Tibial artery (tissue), 4 donors: Measurements from ENCODE around the gene CDH4.
"Not testable (repeated sequence)": the region's sequence is repeated elsewhere in the genome, so short reads cannot be mapped to it uniquely, and the experiment has no call there.

Experiments
- DNase-seq, 2 donors: peaks; one replicate each; pipeline ENCODE4 v3.0.0-alpha.2; 2019
- H3K27ac ChIP-seq, 2 donors: fragments of 200-600 bp; sonication (generic) in 1 of 2; 1 replicate in 1 of 2; 2 replicates in 1 of 2; pipeline ENCODE4 v1.5.1; 2018 to 2019; ENCODE audit warnings: mild to moderate bottlenecking in 1 of 2
- H3K27me3 ChIP-seq, 2 donors: fragments of 200-600 bp; sonication (generic) in 1 of 2; one replicate each; pipeline versions ENCODE4 v1.5.1 to v1.6.0; 2016 to 2019
- H3K36me3 ChIP-seq, 3 donors: fragments of 200-600 bp; sonication (generic) in 2 of 3; one replicate each; pipeline ENCODE4 v1.5.1; 2016 to 2019; ENCODE audit warnings: mild to moderate bottlenecking in 2 of 3
- H3K4me1 ChIP-seq, 4 donors: fragments of 200-600 bp; sonication (generic) in 2 of 4; 1 replicate in 3 of 4; 2 replicates in 1 of 4; pipeline ENCODE4 v1.5.1; 2016 to 2019
- H3K4me3 ChIP-seq, 2 donors: fragments of 200-600 bp; sonication (generic) in 1 of 2; 1 replicate in 1 of 2; 2 replicates in 1 of 2; pipeline ENCODE4 v1.5.1; 2018 to 2019; ENCODE audit warnings: mild to moderate bottlenecking in 2 of 2
- H3K9me3 ChIP-seq, 3 donors: fragments of 200-600 bp; sonication (generic) in 1 of 3; one replicate each; pipeline ENCODE4 v1.5.1; 2016 to 2019
- CTCF ChIP-seq, 2 experiments: fragments of 200-600 bp in 1 of 2; fragments of 450-650 bp in 1 of 2; IDR thresholded peaks; one replicate each; pipeline ENCODE4 v1.5.1; 2017 to 2019; ENCODE audit warnings: antibody characterized with exemption in 2 of 2, mild to moderate bottlenecking in 1 of 2, moderate library complexity in 1 of 2
- intact Hi-C: fragments of 100-400 bp; cut with DNase I; formaldehyde crosslinking; loops from one replicate; pipeline ENCODE4 v1.15.0; 2023; ENCODE audit warnings: low total_unique reads

The CDH4 gene

DNA sequence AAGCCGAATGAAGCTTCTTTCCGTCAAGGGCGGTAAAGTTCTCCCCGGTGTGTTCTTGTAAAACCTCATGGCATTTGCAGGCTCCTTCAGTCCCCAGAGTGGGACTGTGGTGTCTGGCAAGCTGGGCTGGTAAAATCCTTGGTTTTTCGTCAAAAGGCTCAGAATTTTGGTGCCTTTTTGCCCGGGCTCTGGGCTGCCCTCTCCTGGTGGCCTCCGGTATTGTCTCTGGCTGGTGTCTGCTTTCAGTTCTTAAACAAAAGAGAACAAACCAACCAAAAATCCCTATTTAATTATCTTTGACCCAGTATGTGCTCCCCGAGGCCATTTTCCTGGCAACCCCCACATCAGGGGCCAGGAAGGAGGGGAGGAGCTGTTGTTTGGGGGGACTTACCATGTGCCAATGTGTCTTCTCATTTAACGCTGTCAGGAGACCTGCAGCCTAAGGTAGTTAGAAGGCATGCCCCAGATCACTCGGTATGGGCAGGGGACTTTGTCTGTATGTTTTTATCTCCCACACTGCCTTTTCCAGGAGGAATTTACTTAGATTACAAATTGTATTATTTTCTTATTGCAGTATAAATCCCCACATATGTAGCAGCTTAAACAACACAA, 11.1 kb downstream of the CDH4 start:
- no peaks in the 10 kb centered on the region for H3K4me1 ChIP-seq
- peaks cover 0 to 29% of the 10 kb centered on the region in 2 donors for H3K27me3 ChIP-seq
- H3K27ac ChIP-seq: no peak overlapping the region
- intact Hi-C loops: no loop called here
- peak in 1 of 2 experiments; percentile 36 for TF ChIP-seq CTCF (IDR thresholded peaks at IDR 0.05)
- no peaks in the 10 kb centered on the region for H3K36me3 ChIP-seq
- no peak overlapping the region for H3K4me3 ChIP-seq
- H3K9me3 ChIP-seq: no peaks in the 10 kb centered on the region
- no peak for DNase-seq

DNA sequence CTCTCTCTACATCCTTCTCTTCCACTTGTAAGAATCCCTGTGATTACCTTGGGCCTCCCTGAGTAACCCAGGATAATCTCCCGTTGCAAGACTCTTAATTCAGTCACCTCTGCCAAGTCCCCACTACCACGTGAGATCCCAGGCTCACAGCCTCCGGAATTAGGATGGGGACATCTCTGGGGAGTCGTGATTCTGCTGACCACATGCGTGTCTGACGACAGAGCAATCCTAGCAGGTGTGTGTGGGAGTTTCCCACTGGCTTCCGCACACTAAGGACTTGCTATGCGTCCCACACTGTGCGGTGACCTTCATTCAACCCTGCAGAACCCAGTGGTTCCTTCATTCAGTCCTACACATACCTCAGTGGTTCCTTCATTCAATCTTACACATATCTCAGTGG, 11.9 kb downstream of the CDH4 start:
- Histone ChIP-seq H3K4me3 (no peak overlapping the region), H3K36me3 (no peaks in the 10 kb centered on the region), H3K4me1 (no peaks in the 10 kb centered on the region), H3K9me3 (no peaks in the 10 kb centered on the region), H3K27me3 (peaks cover 0 to 30% of the 10 kb centered on the region in 2 donors), H3K27ac (no peak overlapping the region)
- intact Hi-C loops: no loop called here
- no peak for TF ChIP-seq CTCF (IDR thresholded peaks at IDR 0.05)
- DNase-seq: no peak

- H3K4me1 ChIP-seq: no peaks in the 10 kb centered on the region
- no peaks in the 10 kb centered on the region for H3K9me3 ChIP-seq
- no peak for TF ChIP-seq CTCF (IDR thresholded peaks at IDR 0.05)
- no peak for DNase-seq
- H3K27me3 ChIP-seq: peaks cover 0 to 33% of the 10 kb centered on the region in 2 donors
- intact Hi-C loops: no loop called here
- H3K36me3 ChIP-seq: no peaks in the 10 kb centered on the region
- no peak overlapping the region for H3K4me3 ChIP-seq
- no peak overlapping the region for H3K27ac ChIP-seq
Measured at GRCh38 chr20:61267241-61267640, 15.2 kb downstream of the CDH4 start.

DNA sequence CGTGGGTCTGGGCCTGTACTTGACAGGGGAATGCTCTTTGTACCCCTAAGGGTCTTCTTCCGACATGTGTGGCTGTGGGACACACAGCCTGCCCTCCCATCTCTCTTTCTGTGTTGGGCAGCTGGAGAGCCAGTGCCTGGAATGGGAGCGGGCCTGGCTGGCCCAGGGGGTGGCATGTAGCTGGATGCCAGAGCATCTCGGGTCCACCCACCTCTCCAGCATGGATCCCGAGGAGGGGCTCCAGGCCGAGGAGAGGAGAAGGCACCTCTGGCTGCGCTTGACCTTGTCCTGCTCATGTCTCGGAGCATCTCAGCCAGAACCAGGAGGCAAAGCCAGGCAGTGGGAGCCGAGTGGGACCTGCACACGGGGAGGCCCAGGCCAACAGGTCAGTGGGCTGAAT, 16.0 kb downstream of the CDH4 start:
- no peak for DNase-seq
- Histone ChIP-seq H3K4me3 (no peak overlapping the region), H3K27me3 (peaks cover 0 to 33% of the 10 kb centered on the region in 2 donors), H3K9me3 (no peaks in the 10 kb centered on the region), H3K27ac (no peak overlapping the region), H3K36me3 (no peaks in the 10 kb centered on the region), H3K4me1 (no peaks in the 10 kb centered on the region)
- TF ChIP-seq CTCF (IDR thresholded peaks at IDR 0.05): no peak
- intact Hi-C loops: no loop called here

DNA sequence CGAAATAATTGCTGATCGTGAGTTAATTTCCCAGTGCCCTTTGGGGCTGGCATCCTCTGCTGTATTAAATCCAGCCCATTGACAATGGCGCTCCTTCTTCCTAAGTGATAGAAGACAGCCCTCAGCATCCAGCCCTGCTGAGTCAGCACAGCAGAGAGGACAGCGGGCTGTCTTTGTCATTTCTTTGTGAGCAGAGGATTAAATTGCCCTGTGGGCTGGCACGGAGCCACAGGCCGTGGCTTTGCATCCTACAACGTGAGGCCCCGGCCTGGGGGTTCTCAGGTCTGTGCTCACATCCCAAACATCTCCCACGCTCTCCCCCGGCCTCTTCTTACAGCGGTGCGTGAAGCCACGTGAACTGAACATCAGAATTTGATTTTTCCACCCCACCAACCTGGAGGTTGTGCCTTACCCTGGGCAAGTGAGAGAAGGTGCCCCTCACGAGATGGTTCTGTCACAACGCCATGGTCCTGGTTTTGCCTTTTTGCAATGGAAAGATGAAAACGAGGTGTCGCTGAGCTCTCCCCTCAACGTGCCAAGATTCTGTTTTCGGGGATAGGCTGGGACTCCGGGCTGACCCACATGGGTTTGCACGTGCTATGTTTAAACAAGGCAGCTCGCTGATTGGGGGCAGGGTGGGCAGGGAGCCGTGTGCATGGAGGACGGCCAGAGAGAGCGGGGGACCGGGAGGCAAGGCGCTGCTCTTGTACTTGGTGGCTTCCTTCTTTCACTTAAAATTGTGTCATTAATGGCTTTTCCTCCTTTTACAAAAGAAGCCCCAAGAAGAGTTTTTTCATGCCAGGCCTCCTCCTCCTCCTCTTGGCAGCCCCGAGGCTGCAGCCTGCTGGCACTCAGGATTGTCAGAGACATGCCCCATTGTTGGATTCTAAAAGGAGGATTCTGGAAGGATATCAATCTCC, 19.5 kb downstream of the CDH4 start:
- no peak for TF ChIP-seq CTCF (IDR thresholded peaks at IDR 0.05)
- Histone ChIP-seq H3K4me1 (no peaks in the 10 kb centered on the region), H3K27me3 (peaks cover 0 to 21% of the 10 kb centered on the region in 2 donors), H3K36me3 (no peaks in the 10 kb centered on the region), H3K4me3 (no peak overlapping the region), H3K9me3 (no peaks in the 10 kb centered on the region), H3K27ac (no peak overlapping the region)
- no peak for DNase-seq
- intact Hi-C loops: no loop called here

GRCh38 chr20:61273024-61273423, 21.0 kb downstream of the CDH4 start:
- H3K36me3 ChIP-seq, DNase-seq, intact Hi-C loops, H3K27ac ChIP-seq, H3K4me1 ChIP-seq, H3K9me3 ChIP-seq, H3K4me3 ChIP-seq: not testable (repeated sequence)
- H3K27me3 ChIP-seq: peaks cover 0 to 22% of the 10 kb centered on the region in 2 donors

GRCh38 chr20:61273666-61274065, 21.6 kb downstream of the CDH4 start:
- H3K9me3 ChIP-seq, H3K36me3 ChIP-seq, H3K27ac ChIP-seq, DNase-seq, intact Hi-C loops, H3K4me3 ChIP-seq, H3K4me1 ChIP-seq: not testable (repeated sequence)
- peaks cover 0 to 28% of the 10 kb centered on the region in 2 donors for H3K27me3 ChIP-seq
